ENCODE measurements around the gene IPO9. TPM values are rescaled to one million over a fixed set of nuclear protein-coding genes. Genes with fewer than 3 reads are reported as not detected.
"Not testable (repeated sequence)": the region's sequence is repeated elsewhere in the genome, so short reads cannot be mapped to it uniquely, and the experiment has no call there.

The IPO9 gene
- total and polyA plus RNA-seq, 2 donors (not counting 1 experiment from before 2014, with no cell fraction given) = 28.4 to 29.2 TPM

- Histone ChIP-seq H3K9me3 (ENCODE audit: control insufficient read depth, insufficient read depth, low read depth, low read length) (no peaks in the 10 kb centered on the region), H3K4me1 (ENCODE audit: control insufficient read depth, extremely low read depth, insufficient read depth, low read length) (no peaks in the 10 kb centered on the region), H4K20me1 (ENCODE audit: control insufficient read depth, extremely low read depth, insufficient read depth, low read length) (no peaks in the 10 kb centered on the region), H3K27me3 (ENCODE audit: control insufficient read depth, insufficient read depth, low read length) (no peaks in the 10 kb centered on the region), H3K9ac (ENCODE audit: insufficient read depth, low read length) (no peak overlapping the region), H3K36me3 (ENCODE audit: control insufficient read depth, insufficient read depth, low read length) (no peaks in the 10 kb centered on the region), H3K4me2 (ENCODE audit: extremely low read depth, insufficient read depth, low read length) (no peak overlapping the region), H3K27ac (ENCODE audit: insufficient read depth, low read length) (no peak overlapping the region), H2AFZ (ENCODE audit: low read length) (no peak overlapping the region), H3K4me3 (replicated peaks in 1 of 4; ENCODE audit: control extremely low read depth in 1 of 4, insufficient read depth in 1 of 4, low read depth in 3 of 4, low read length in 4 of 4) (no peak overlapping the region), H3K79me2 (ENCODE audit: control insufficient read depth, insufficient read depth, low read length) (peaks cover 79% of the 10 kb centered on the region)
- no peak for TF ChIP-seq EZH2 (IDR thresholded peaks at IDR 0.05; ENCODE audit: low read length, missing control alignments)
- no peak for TF ChIP-seq CTCF (conservative IDR thresholded peaks at IDR 0.05 in 1 of 2, IDR thresholded peaks at IDR 0.05 in 1 of 2; ENCODE audit: low read depth in 1 of 2, low read length in 2 of 2)
- peak in 1 of 2 donors; percentile 20 for DNase-seq (ENCODE audit: low read depth in 2 of 2)
These were observed 9.4 kb downstream of the IPO9 start for GRCh38 chr1:201838381-201838780.

- H3K4me2 ChIP-seq (ENCODE audit: extremely low read depth, insufficient read depth, low read length); H4K20me1 ChIP-seq (ENCODE audit: control insufficient read depth, extremely low read depth, insufficient read depth, low read length); H3K9me3 ChIP-seq (ENCODE audit: control insufficient read depth, insufficient read depth, low read depth, low read length); DNase-seq (ENCODE audit: low read depth in 2 of 2); H3K27me3 ChIP-seq (ENCODE audit: control insufficient read depth, insufficient read depth, low read length); H3K4me3 ChIP-seq (replicated peaks in 1 of 4; ENCODE audit: control extremely low read depth in 1 of 4, insufficient read depth in 1 of 4, low read depth in 3 of 4, low read length in 4 of 4); H3K9ac ChIP-seq (ENCODE audit: insufficient read depth, low read length); H3K27ac ChIP-seq (ENCODE audit: insufficient read depth, low read length); H3K4me1 ChIP-seq (ENCODE audit: control insufficient read depth, extremely low read depth, insufficient read depth, low read length); H3K36me3 ChIP-seq (ENCODE audit: control insufficient read depth, insufficient read depth, low read length); H2AFZ ChIP-seq (ENCODE audit: low read length): not testable (repeated sequence)
- peaks cover 79% of the 10 kb centered on the region for H3K79me2 ChIP-seq (ENCODE audit: control insufficient read depth, insufficient read depth, low read length)
These were observed 10.1 kb downstream of the IPO9 start for GRCh38 chr1:201839089-201839488.

- Histone ChIP-seq H3K27ac (ENCODE audit: insufficient read depth, low read length) (no peak overlapping the region), H2AFZ (ENCODE audit: low read length) (no peak overlapping the region), H4K20me1 (ENCODE audit: control insufficient read depth, extremely low read depth, insufficient read depth, low read length) (no peaks in the 10 kb centered on the region), H3K36me3 (ENCODE audit: control insufficient read depth, insufficient read depth, low read length) (no peaks in the 10 kb centered on the region), H3K9ac (ENCODE audit: insufficient read depth, low read length) (no peak overlapping the region), H3K79me2 (ENCODE audit: control insufficient read depth, insufficient read depth, low read length) (peaks cover 75% of the 10 kb centered on the region), H3K9me3 (ENCODE audit: control insufficient read depth, insufficient read depth, low read depth, low read length) (no peaks in the 10 kb centered on the region), H3K4me1 (ENCODE audit: control insufficient read depth, extremely low read depth, insufficient read depth, low read length) (no peaks in the 10 kb centered on the region), H3K4me3 (replicated peaks in 1 of 4; ENCODE audit: control extremely low read depth in 1 of 4, insufficient read depth in 1 of 4, low read depth in 3 of 4, low read length in 4 of 4) (no peak overlapping the region), H3K4me2 (ENCODE audit: extremely low read depth, insufficient read depth, low read length) (no peak overlapping the region), H3K27me3 (ENCODE audit: control insufficient read depth, insufficient read depth, low read length) (no peaks in the 10 kb centered on the region)
- no peak for DNase-seq (ENCODE audit: low read depth in 2 of 2)
- TF ChIP-seq EZH2 (IDR thresholded peaks at IDR 0.05; ENCODE audit: low read length, missing control alignments) (no peak), CTCF (conservative IDR thresholded peaks at IDR 0.05 in 1 of 2, IDR thresholded peaks at IDR 0.05 in 1 of 2; ENCODE audit: low read depth in 1 of 2, low read length in 2 of 2) (no peak)
These were observed 11.1 kb downstream of the IPO9 start for GRCh38 chr1:201840055-201840454.
